Vagina (tissue), 2 donors: ENCODE results near the gene ACSF3. TPM values are rescaled to one million over a fixed set of nuclear protein-coding genes. Genes with fewer than 3 reads are reported as not detected.
"Not testable (repeated sequence)": the region's sequence is repeated elsewhere in the genome, so short reads cannot be mapped to it uniquely, and the experiment has no call there.

Experiments
- DNase-seq, 2 donors: peaks; one replicate each; pipeline ENCODE4 v3.0.0-alpha.2; 2017; ENCODE audit errors: extremely low spot score in 2 of 2
- H3K27ac ChIP-seq: fragments of 200-600 bp; sonication (generic); one replicate; pipeline ENCODE4 v1.5.1; 2019
- H3K27me3 ChIP-seq: fragments of 200-600 bp; sonication (generic); one replicate; pipeline ENCODE4 v1.5.1; 2019
- H3K36me3 ChIP-seq, 2 donors: fragments of 200-600 bp; sonication (generic); one replicate each; pipeline ENCODE4 v1.5.1; 2017 to 2019
- H3K4me1 ChIP-seq: fragments of 200-600 bp; sonication (generic); one replicate; pipeline ENCODE4 v1.5.1; 2019
- H3K4me3 ChIP-seq, 2 donors: fragments of 200-600 bp; sonication (generic); 1 replicate in 1 of 2; 2 replicates in 1 of 2; pipeline ENCODE4 v1.5.1; 2016 to 2019
- H3K9me3 ChIP-seq: fragments of 200-600 bp; sonication (generic); one replicate; pipeline ENCODE4 v1.5.1; 2019
- CTCF ChIP-seq, 3 experiments: fragments of 450-650 bp in 2 of 3; fragments of 200-600 bp in 1 of 3; sonication (generic) in 1 of 3; IDR thresholded peaks; one replicate each; pipeline ENCODE4 v1.5.1; 2017 to 2019; ENCODE audit warnings: antibody characterized with exemption in 3 of 3, mild to moderate bottlenecking in 2 of 3, moderate library complexity in 2 of 3
- POLR2A ChIP-seq, 2 donors: fragments of 450-650 bp; IDR thresholded peaks; one replicate each; pipeline ENCODE4 v1.6.1; 2017; ENCODE audit warnings: antibody characterized with exemption in 2 of 2, mild to moderate bottlenecking in 2 of 2, moderate library complexity in 2 of 2
- POLR2AphosphoS5 ChIP-seq, 2 donors: sonication (generic); formaldehyde crosslinking; IDR thresholded peaks; one replicate each; pipeline ENCODE4 v1.9.0; 2017; ENCODE audit warnings: antibody characterized with exemption in 2 of 2, mild to moderate bottlenecking in 2 of 2, low read depth in 1 of 2; ENCODE audit not compliant: insufficient read depth in 1 of 2
- intact Hi-C: fragments of 100-400 bp; cut with DNase I; formaldehyde crosslinking; loops from one replicate; pipeline ENCODE4 v1.15.1; 2023
- total RNA-seq: library from RNA; depleted of rRNA; stranded (reverse); fragments of >200 nt; gene quantifications from one replicate; pipeline ENCODE4 v1.2.3, GENCODE V29; 2016

Gene ACSF3
- total RNA-seq, 1 donor from 2014 or later, result 23.3 TPM

GRCh38 chr16:89087922-89088497 is 5.6 kb upstream of the ACSF3 start:
- intact Hi-C loops, result no loop called here
- H3K36me3 ChIP-seq, result no peaks in the 10 kb centered on the region
- no peaks in the 10 kb centered on the region for H3K9me3 ChIP-seq
- no peak overlapping the region for H3K4me3 ChIP-seq
- no peak for DNase-seq
- no peaks in the 10 kb centered on the region for H3K27me3 ChIP-seq
- H3K27ac ChIP-seq, result no peak overlapping the region
- TF ChIP-seq POLR2A (IDR thresholded peaks at IDR 0.05) (no peak), POLR2AphosphoS5 (IDR thresholded peaks at IDR 0.05; ENCODE audit: insufficient read depth in 1 of 2, low read depth in 1 of 2) (no peak)
- H3K4me1 ChIP-seq, result peaks cover 2% of the 10 kb centered on the region

GRCh38 chr16:89089120-89089519 is 4.5 kb upstream of the ACSF3 start:
- Histone ChIP-seq H3K27ac (no peak overlapping the region), H3K4me1 (peaks cover 6% of the 10 kb centered on the region), H3K36me3 (no peaks in the 10 kb centered on the region), H3K4me3 (no peak overlapping the region), H3K27me3 (no peaks in the 10 kb centered on the region), H3K9me3 (no peaks in the 10 kb centered on the region)
- intact Hi-C loops, result no loop called here
- DNase-seq, result no peak
- TF ChIP-seq POLR2A (IDR thresholded peaks at IDR 0.05) (no peak), CTCF (IDR thresholded peaks at IDR 0.05) (no peak), POLR2AphosphoS5 (IDR thresholded peaks at IDR 0.05; ENCODE audit: insufficient read depth in 1 of 2, low read depth in 1 of 2) (no peak)

GRCh38 chr16:89090182-89090630 is 3.4 kb upstream of the ACSF3 start:
- H3K36me3 ChIP-seq, result no peaks in the 10 kb centered on the region
- no peak overlapping the region for H3K4me3 ChIP-seq
- peaks cover 17% of the 10 kb centered on the region for H3K4me1 ChIP-seq
- H3K27me3 ChIP-seq, result no peaks in the 10 kb centered on the region
- TF ChIP-seq POLR2AphosphoS5 (IDR thresholded peaks at IDR 0.05; ENCODE audit: insufficient read depth in 1 of 2, low read depth in 1 of 2) (no peak), CTCF (IDR thresholded peaks at IDR 0.05) (no peak), POLR2A (IDR thresholded peaks at IDR 0.05) (no peak)
- H3K9me3 ChIP-seq, result no peaks in the 10 kb centered on the region
- no peak for DNase-seq
- intact Hi-C loops, result no loop called here
- H3K27ac ChIP-seq, result no peak overlapping the region

GRCh38 chr16:89090669-89091426 is 2.8 kb upstream of the ACSF3 start:
- Histone ChIP-seq H3K27me3 (no peaks in the 10 kb centered on the region), H3K4me3 (no peak overlapping the region), H3K36me3 (no peaks in the 10 kb centered on the region), H3K4me1 (peaks cover 24% of the 10 kb centered on the region), H3K9me3 (no peaks in the 10 kb centered on the region), H3K27ac (no peak overlapping the region)
- TF ChIP-seq POLR2A (IDR thresholded peaks at IDR 0.05), result no peak
- no peak for DNase-seq
- intact Hi-C loops, result no loop called here

- Histone ChIP-seq H3K4me3 (no peak overlapping the region), H3K36me3 (no peaks in the 10 kb centered on the region), H3K4me1 (peaks cover 32% of the 10 kb centered on the region), H3K27ac (no peak overlapping the region), H3K27me3 (no peaks in the 10 kb centered on the region), H3K9me3 (no peaks in the 10 kb centered on the region)
- no peak for TF ChIP-seq POLR2A (IDR thresholded peaks at IDR 0.05)
- no peak for TF ChIP-seq CTCF (IDR thresholded peaks at IDR 0.05)
- no peak for TF ChIP-seq POLR2AphosphoS5 (IDR thresholded peaks at IDR 0.05; ENCODE audit: insufficient read depth in 1 of 2, low read depth in 1 of 2)
- intact Hi-C loops, result no loop called here
- DNase-seq, result no peak
These were observed 1.6 kb upstream of the ACSF3 start for GRCh38 chr16:89092013-89092412.

GRCh38 chr16:89093252-89093601 is 425 bp upstream of the ACSF3 start:
- DNase-seq, intact Hi-C loops, H3K9me3 ChIP-seq, H3K27me3 ChIP-seq, H3K36me3 ChIP-seq: not testable (repeated sequence)
- peak overlapping the region; percentile 60 for H3K27ac ChIP-seq
- peak overlapping the region; percentile 70 to 86 for H3K4me3 ChIP-seq
- H3K4me1 ChIP-seq, result peaks cover 40% of the 10 kb centered on the region
